ENCODE measurements around the gene LAMTOR3. TPM values are rescaled to one million over a fixed set of nuclear protein-coding genes. Genes with fewer than 3 reads are reported as not detected.

The LAMTOR3 gene
- total RNA-seq, 4 donors from 2014 or later = 22.6 to 50.3 (median 44.5) TPM

DNA sequence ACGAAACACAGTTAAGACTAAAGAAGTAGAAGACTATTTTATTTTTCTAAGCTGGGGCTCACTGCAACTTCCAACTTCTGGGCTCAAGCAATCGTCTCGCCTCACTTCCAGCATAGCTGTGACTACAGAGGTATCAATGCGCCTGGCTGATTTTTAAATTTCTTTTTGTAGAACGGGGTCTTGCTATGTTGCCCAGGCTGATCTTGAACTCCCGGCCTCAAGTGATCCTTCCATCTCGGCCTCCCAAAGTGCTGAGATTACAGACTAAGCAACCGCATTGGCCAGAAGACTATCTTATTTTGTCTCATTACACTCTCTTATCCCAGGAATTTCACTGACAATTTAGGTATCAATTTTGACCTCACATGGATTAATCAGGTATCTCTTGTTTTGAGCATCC is 1.2 kb downstream of the LAMTOR3 start:
- Histone ChIP-seq H3K27ac (replicated peaks in 1 of 4) (peak overlapping the region in 1 of 4 donors; percentile 90), H3K36me3 (peaks cover 0 to 14% (median 3%) of the 10 kb centered on the region in 4 donors), H3K27me3 (no peaks in the 10 kb centered on the region), H3K4me1 (peaks cover 35 to 58% (median 57%) of the 10 kb centered on the region in 4 donors), H3K9me3 (no peaks in the 10 kb centered on the region), H3K4me3 (peak overlapping the region; percentile 89 to 97 (median 92))
- WGBS = 92% methylated on average over 8 of the region's 8 CpGs
- intact Hi-C loops (cut with DNase I) = loop anchor here (5.0 kb wide), 1 partner anchor 76 kb away; the partner anchor contains the start of gene DAPP1
- no peak for DNase-seq (ENCODE audit: extremely low spot score)
- TF ChIP-seq POLR2A (IDR thresholded peaks at IDR 0.05; ENCODE audit: low read depth) (no peak), POLR2AphosphoS5 (IDR thresholded peaks at IDR 0.05) (no peak), EP300 (IDR thresholded peaks at IDR 0.05) (no peak)
- TF ChIP-seq, protein P1, sequence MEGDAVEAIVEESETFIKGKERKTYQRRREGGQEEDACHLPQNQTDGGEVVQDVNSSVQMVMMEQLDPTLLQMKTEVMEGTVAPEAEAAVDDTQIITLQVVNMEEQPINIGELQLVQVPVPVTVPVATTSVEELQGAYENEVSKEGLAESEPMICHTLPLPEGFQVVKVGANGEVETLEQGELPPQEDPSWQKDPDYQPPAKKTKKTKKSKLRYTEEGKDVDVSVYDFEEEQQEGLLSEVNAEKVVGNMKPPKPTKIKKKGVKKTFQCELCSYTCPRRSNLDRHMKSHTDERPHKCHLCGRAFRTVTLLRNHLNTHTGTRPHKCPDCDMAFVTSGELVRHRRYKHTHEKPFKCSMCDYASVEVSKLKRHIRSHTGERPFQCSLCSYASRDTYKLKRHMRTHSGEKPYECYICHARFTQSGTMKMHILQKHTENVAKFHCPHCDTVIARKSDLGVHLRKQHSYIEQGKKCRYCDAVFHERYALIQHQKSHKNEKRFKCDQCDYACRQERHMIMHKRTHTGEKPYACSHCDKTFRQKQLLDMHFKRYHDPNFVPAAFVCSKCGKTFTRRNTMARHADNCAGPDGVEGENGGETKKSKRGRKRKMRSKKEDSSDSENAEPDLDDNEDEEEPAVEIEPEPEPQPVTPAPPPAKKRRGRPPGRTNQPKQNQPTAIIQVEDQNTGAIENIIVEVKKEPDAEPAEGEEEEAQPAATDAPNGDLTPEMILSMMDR (IDR thresholded peaks at IDR 0.05) = no peak

DNA sequence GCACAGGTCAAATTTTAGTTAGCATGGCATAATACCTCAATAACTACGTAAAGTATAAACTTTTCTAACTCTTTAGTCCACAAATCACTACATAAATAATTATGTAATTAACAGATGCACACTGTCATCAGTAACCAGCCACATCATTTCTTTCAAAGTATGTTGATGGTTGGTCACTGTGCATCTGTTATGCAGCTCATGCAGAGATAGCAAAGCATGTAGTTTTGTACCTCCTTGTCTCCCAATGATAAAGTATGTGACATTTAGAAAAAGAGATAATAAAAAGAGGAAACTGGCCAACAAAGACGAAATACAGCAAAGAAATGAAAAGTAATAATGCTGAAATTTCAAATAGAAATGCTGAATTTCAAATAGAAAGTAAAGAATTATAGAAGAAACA is 2.9 kb downstream of the LAMTOR3 start:
- Histone ChIP-seq H3K4me3 (no peak overlapping the region), H3K9me3 (no peaks in the 10 kb centered on the region), H3K27me3 (no peaks in the 10 kb centered on the region), H3K27ac (replicated peaks in 1 of 4) (no peak overlapping the region), H3K4me1 (peaks cover 42 to 66% (median 65%) of the 10 kb centered on the region in 4 donors), H3K36me3 (peaks cover 0 to 19% (median 5%) of the 10 kb centered on the region in 4 donors)
- TF ChIP-seq POLR2A (IDR thresholded peaks at IDR 0.05; ENCODE audit: low read depth) (no peak), EP300 (IDR thresholded peaks at IDR 0.05) (no peak)
- intact Hi-C loops (cut with DNase I) = loop anchor here (5.0 kb wide), 1 partner anchor 74 kb away; the partner anchor contains the start of gene DAPP1
- no peak for DNase-seq (ENCODE audit: extremely low spot score)
- 68% methylated on average over 2 of the region's 2 CpGs for WGBS

DNA sequence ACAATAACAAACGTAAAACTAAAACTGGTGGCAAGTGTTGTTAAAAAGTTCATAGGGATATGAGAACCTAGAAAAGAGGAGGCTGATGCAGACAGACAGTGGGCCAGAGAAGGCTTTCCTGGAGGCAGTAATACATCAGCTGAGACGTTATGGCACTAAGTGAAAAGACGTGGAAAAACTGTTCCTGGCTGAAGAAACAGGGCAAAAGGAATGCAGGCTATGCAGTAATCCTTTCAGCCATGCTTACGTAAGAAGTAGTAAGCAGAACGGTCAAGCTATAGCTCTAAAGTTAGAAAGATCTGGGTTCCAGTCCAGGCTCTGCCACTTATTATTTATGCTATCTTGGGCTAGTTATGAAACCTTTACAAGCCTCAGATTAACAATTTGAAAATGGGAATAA is 6.4 kb downstream of the LAMTOR3 start:
- H3K27ac ChIP-seq (replicated peaks in 1 of 4) = peak overlapping the region; percentile 62 to 69 (median 66)
- H3K36me3 ChIP-seq = peaks cover 0 to 40% (median 18%) of the 10 kb centered on the region in 4 donors
- peaks cover 29 to 57% (median 53%) of the 10 kb centered on the region in 4 donors for H3K4me1 ChIP-seq
- H3K9me3 ChIP-seq = no peaks in the 10 kb centered on the region
- TF ChIP-seq EP300 (IDR thresholded peaks at IDR 0.05) (no peak), POLR2A (IDR thresholded peaks at IDR 0.05; ENCODE audit: low read depth) (no peak), POLR2AphosphoS5 (IDR thresholded peaks at IDR 0.05) (peak in 1 of 2 donors; percentile 51)
- TF ChIP-seq, protein P1 (IDR thresholded peaks at IDR 0.05) = no peak
- H3K27me3 ChIP-seq = no peaks in the 10 kb centered on the region
- intact Hi-C loops (cut with DNase I) = loop anchor here (5.0 to 10.0 kb wide), 2 partner anchors 163 to 326 kb away; partner anchors contain the start of gene TRMT10A
- WGBS = 51% methylated on average over 5 of the region's 5 CpGs
- no peak for DNase-seq (ENCODE audit: extremely low spot score)
- H3K4me3 ChIP-seq = no peak overlapping the region

DNA sequence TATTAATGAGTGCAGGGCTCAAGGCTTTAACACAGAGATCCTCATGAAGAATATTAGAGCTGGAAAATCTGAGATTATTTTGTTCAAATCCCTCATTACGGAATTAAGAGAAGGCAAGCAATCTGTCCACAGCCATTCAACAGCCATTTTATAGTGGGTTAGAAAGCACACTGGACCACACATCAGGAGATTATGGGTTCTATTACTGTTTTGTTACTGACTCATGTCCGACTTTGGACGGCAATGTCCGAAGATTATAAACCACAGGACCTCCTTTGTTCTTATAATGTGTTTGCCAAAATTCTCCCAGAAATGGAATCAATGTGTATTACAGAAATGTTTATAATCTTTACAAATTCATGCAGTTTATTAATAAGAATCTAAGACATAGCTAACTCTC is 8.1 kb downstream of the LAMTOR3 start:
- WGBS = 75% methylated on average over 4 of the region's 4 CpGs
- Histone ChIP-seq H3K27me3 (no peaks in the 10 kb centered on the region), H3K27ac (replicated peaks in 1 of 4) (peak overlapping the region; percentile 3 to 26 (median 9)), H3K4me1 (peaks cover 13 to 41% (median 38%) of the 10 kb centered on the region in 4 donors), H3K9me3 (no peaks in the 10 kb centered on the region), H3K36me3 (peaks cover 9 to 51% (median 28%) of the 10 kb centered on the region in 4 donors), H3K4me3 (no peak overlapping the region)
- DNase-seq (ENCODE audit: extremely low spot score) = no peak
- intact Hi-C loops (cut with DNase I) = loop anchor here (5.0 to 10.0 kb wide), 2 partner anchors 161 to 324 kb away; partner anchors contain the start of gene TRMT10A
- no peak for TF ChIP-seq POLR2A (IDR thresholded peaks at IDR 0.05; ENCODE audit: low read depth)
- no peak for TF ChIP-seq EP300 (IDR thresholded peaks at IDR 0.05)
- TF ChIP-seq, protein P1 (IDR thresholded peaks at IDR 0.05) = no peak

DNA sequence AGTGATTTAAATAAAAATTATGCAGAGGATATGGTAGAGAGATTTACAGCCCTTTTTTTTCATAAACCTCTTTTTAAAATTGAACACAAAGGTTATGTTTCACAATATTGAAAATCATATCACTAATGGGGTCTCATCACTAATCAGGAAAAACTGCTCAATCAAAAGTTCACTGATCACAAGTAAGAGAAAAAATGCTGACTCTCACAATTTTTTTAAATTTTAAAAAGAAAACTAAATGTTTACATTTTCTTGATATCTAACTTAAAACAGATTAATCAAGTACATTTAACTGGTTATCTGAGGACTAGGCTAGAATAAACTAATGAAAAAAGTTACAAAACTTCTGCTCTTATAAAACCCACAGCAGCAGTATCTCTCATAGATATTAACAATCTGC is 8.5 kb downstream of the LAMTOR3 start:
- Histone ChIP-seq H3K4me1 (peaks cover 12 to 37% (median 33%) of the 10 kb centered on the region in 4 donors), H3K4me3 (no peak overlapping the region), H3K27me3 (no peaks in the 10 kb centered on the region), H3K36me3 (peaks cover 12 to 54% (median 33%) of the 10 kb centered on the region in 4 donors), H3K9me3 (no peaks in the 10 kb centered on the region), H3K27ac (replicated peaks in 1 of 4) (peak overlapping the region in 3 of 4 donors; percentile 4 to 14 (median 13))
- no peak for TF ChIP-seq POLR2AphosphoS5 (IDR thresholded peaks at IDR 0.05)
- TF ChIP-seq EP300 (IDR thresholded peaks at IDR 0.05) = no peak
- intact Hi-C loops (cut with DNase I) = loop anchor here (5.0 to 10.0 kb wide), 2 partner anchors 161 to 323 kb away; partner anchors contain the start of gene TRMT10A
- DNase-seq (ENCODE audit: extremely low spot score) = no peak

Data from esophagus muscularis mucosa (tissue), 4 donors.